C4-2B (cell line): Measurements from ENCODE around the gene MKKS.

Experiments used
- CTCF ChIP-seq: fragments of 450-650 bp; conservative IDR thresholded peaks from 2 replicates; pipeline ENCODE4 v1.5.1; 2017; ENCODE audit warnings: mild to moderate bottlenecking
- ZFX ChIP-seq: fragments of 450-650 bp; IDR thresholded peaks from 2 replicates; pipeline ENCODE4 v1.6.1; 2017

DNA sequence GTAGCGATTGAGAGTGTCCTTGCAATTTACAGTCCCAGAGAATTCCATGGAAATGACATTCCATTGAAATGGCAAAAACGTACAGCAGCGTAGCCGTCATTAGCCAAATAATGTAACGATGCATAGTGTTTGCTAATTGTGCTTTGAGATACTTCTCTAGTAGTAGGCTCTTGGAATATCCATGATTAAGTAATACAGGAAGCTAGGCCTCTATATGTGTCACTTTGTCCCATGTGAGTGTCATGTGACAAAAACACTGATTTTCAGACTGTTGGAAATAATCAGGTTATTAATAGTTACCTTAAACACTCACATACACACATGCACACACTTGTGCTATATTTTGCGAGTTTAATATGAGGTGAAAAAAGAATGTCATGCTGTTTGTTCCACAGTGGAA lies 36.3 kb upstream of the MKKS start:
- TF ChIP-seq CTCF (no peak), ZFX (no peak)
